Activated CD4-positive, alpha-beta T cell treated with anti-CD3 and anti-CD28 coated beads, Interleukin-2, amount 50 U/mL, for 48 hours (primary cell): ENCODE measurements around the gene CAND2.
"Not testable (repeated sequence)": the region's sequence is repeated elsewhere in the genome, so short reads cannot be mapped to it uniquely, and the experiment has no call there.

ENCODE experiments used
- DNase-seq, 2 experiments: peaks; one replicate each; pipeline ENCODE4 v3.0.0-alpha.2; 2020

Gene CAND2

GRCh38 chr3:12772462-12772861, 24.0 kb upstream of the CAND2 start:
- no peak for DNase-seq

- DNase-seq: no peak
These were observed 23.3 kb upstream of the CAND2 start for GRCh38 chr3:12773030-12773709.

GRCh38 chr3:12773710-12774086, 22.8 kb upstream of the CAND2 start:
- DNase-seq: no peak

DNA sequence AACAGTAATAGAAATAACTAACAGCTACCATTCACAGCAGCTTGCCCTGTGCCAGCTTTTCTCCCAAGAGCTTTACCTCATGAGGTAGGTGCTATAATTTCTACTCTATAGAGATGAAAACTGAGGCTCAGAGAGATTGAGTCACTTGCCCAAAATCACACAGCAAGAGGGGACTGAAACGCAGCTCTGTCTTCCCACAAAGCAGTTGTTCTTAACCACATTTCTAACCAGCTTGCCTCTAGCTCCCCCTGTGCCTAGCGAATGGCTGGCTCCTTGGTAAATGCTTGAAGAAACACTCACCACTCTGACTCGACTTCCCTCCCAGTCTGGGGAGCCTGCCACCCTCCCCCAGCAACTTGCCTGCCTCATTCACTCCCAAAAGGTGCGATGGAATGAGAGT, 21.9 kb upstream of the CAND2 start:
- no peak for DNase-seq

GRCh38 chr3:12775226-12775625, 21.3 kb upstream of the CAND2 start:
- no peak for DNase-seq

DNA sequence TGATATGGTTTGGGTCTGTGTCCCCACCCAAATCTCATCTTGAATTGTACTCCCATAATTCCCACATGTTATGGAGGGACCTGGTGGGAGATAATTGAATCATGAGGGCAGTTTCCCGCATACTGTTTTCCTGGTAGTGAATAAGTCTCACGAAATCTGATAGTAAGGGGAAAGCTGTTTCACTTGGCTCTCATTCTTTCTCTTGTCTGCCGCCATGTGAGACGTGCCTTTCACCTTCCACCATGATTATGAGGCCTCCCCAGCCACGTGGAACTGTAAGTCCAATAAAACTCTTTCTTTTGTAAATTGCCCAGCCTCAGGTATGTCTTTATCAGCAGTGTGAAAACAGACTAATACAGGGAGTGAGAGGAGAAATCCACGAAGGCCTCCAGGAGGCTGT, 20.5 kb upstream of the CAND2 start:
- DNase-seq: not testable (repeated sequence)

DNA sequence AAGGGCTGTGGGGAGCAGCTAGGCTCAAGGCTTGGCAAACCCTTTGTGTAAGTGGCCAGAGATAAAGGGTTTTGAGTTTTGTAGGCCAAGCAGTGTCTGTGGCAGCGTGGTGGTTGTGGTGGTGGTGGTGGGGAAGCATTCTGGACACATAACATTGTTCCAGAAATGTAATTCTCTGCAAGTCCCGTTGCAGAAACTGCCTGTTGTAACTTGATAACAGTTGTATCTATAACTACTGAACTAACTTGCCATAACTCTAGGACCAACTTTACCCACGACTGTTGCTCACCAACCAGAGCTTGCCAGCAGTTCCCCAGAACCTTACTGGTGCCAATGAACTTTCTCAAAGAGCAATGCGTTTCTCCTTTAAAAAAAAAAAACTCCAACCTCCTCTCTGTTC, 19.3 kb upstream of the CAND2 start:
- DNase-seq: no peak

- DNase-seq: no peak
These were observed 15.7 kb upstream of the CAND2 start for GRCh38 chr3:12780751-12781150.

DNA sequence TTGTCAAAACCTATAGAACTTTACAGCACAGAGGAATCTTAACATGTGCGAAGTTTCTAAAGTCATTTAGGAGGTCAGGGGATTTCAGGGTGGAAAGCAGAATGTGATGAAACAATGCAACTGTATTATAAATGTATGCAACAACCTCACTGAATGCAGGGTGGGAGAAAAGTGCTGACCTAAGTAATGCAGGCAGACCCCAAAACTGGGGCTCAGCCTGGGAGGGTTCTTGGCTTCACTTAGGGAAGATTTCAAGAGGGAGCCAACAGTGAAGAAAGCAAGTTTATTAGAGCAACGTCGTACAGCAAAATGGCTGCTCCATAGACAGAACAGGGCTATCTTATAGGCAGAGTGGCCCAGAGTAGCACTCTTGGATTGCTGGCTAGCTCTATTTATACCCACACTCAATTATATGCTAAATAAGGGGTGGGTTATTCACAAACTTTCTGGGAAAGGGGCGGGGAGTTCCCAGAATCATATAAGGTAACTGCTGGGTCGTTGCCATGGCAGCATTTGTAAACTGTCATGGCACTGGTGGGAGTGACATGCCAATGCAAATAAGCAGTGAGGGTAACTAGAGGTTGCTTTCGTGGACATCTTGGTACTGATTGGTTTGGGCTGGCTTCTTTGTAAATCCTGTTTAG, 14.2 kb upstream of the CAND2 start:
- no peak for DNase-seq

DNA sequence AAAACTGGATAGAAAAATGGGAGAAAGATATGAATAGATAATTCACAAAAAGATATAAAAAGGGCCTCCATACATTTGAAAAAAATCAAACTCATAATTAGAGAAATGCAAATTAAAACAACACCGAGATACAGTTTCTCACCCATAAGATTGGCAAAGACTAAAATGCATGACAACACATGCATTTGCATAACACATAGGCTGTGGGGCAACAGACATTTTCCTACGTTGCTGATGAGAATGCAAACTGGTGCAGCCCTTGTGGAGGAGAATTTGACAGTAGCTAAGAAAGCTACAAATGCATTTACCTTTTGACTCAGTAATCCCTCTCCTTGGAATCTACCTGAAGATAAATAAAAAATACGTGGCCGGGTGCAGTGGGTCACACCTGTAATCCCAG, 11.4 kb upstream of the CAND2 start:
- no peak for DNase-seq

GRCh38 chr3:12787346-12787745, 9.1 kb upstream of the CAND2 start:
- peak; percentile 64 to 70 for DNase-seq

GRCh38 chr3:12787967-12788690, 8.4 kb upstream of the CAND2 start:
- not testable (repeated sequence) for DNase-seq

- DNase-seq: no peak
These were observed 5.0 kb upstream of the CAND2 start for GRCh38 chr3:12791430-12791829.

DNA sequence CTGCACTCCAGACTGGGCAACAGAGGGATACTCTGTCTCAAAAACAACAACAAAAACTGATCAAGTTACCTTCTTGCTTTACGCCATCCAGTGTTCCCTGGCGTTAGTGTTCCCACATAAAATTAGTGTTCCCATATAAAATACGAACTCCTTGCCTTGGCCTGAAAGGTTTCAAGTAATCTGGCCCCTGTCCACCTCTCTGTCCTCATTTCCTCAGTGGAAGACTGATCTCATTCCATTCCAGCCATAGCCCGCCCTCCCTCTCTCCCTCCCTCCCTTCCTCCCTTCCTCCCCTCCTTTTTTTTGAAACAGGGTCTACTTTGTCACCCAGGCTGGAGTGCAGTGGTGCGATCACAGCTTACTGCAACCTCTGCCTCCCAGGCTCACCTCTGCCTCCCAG, 2.8 kb upstream of the CAND2 start:
- DNase-seq: no peak

- no peak for DNase-seq
These were observed 828 bp downstream of the CAND2 start for GRCh38 chr3:12797124-12797891.

GRCh38 chr3:12797892-12798558, 1.5 kb downstream of the CAND2 start:
- no peak for DNase-seq

DNA sequence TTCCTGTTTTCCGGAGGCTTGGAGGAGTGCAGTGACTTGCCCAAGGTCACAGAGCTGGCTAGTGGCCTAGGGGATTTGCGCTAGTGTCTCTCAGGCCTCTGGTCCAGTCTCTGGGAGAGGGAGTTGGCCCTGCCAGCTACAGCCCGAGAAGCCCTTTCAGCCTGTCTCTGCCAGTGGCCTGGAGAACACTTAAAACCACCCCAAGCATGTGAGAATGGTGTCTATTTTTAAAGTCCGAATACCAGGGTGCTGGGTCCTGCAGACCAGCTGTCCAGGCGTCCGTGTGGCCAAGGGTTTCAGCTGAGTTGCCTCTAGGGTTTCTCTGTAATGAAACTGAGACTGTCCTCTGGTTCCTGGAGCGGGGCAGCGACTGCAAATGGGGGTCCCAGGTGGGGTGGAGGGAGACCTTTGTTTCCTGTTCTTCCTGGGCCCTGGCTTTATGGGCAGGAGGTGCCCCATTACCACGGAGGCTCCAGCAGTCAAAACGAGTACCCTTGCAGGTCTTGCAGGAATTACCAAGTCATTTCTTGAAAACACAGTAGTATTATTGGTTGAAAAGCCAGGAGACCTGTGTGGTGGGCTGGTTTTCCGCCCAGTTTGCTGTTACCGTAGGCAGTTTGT, 2.2 kb downstream of the CAND2 start:
- no peak for DNase-seq

- no peak for DNase-seq
These were observed 3.3 kb downstream of the CAND2 start for GRCh38 chr3:12799525-12800440.

- DNase-seq: no peak
These were observed 6.9 kb downstream of the CAND2 start for GRCh38 chr3:12803371-12803770.

GRCh38 chr3:12807066-12807465, 10.6 kb downstream of the CAND2 start:
- DNase-seq: no peak
